H1 (cell line): ENCODE measurements around the gene MAP7. TPM values are rescaled to one million over a fixed set of nuclear protein-coding genes. Genes with fewer than 3 reads are reported as not detected.

Source experiments
- CTCF ChIA-PET: fragments of 300-600 bp; sonication (Branson Sonifier 250); formaldehyde crosslinking; loops from one replicate; lab custom pipeline; 2021; ENCODE audit not compliant: partially characterized antibody; lab: Charles Lee
- POLR2A ChIA-PET: fragments of 300-600 bp; sonication (Branson Sonifier 250); formaldehyde crosslinking; loops from one replicate; lab custom pipeline; 2021; ENCODE audit warnings: inconsistent platforms; ENCODE audit not compliant: partially characterized antibody; lab: Charles Lee
- DNase-seq, 2 experiments: peaks; one replicate each; pipeline versions ENCODE4 v3.0.0 to v3.0.0-alpha.2; 2010 to 2022; ENCODE audit warnings: low spot score in 2 of 2, low read depth in 1 of 2, mixed read lengths in 1 of 2
- FAIRE-seq: peaks from 2 replicates; lab custom pipeline; 2011; peaks lifted over from hg19 to GRCh38; lab: Jason Lieb, UNC
- H2AFZ ChIP-seq: 2 replicates; pipeline ENCODE4 v1.8.1; 2012; ENCODE audit warnings: low read length, inconsistent platforms
- H2AK5ac ChIP-seq: 2 replicates; pipeline ENCODE4 v1.6.1; 2013; ENCODE audit warnings: low read depth, low read length
- H2BK120ac ChIP-seq: replicated peaks from 2 replicates; pipeline ENCODE3; 2013; ENCODE audit warnings: low read depth, low read length, inconsistent platforms
- H2BK12ac ChIP-seq: 2 replicates; pipeline ENCODE4 v1.6.1; 2013; ENCODE audit warnings: low read depth, low read length
- H2BK15ac ChIP-seq: 2 replicates; pipeline ENCODE4 v1.6.1; 2013; ENCODE audit warnings: low read length
- H2BK20ac ChIP-seq: 2 replicates; pipeline ENCODE4 v1.6.1; 2013; ENCODE audit warnings: low read length
- H2BK5ac ChIP-seq: 2 replicates; pipeline ENCODE4 v1.6.1; 2013; ENCODE audit warnings: low read depth, low read length
- H3K14ac ChIP-seq: 2 replicates; pipeline ENCODE4 v1.6.1; 2013; ENCODE audit warnings: inconsistent platforms; ENCODE audit not compliant: insufficient read length
- H3K18ac ChIP-seq: 2 replicates; pipeline ENCODE4 v1.6.1; 2013; ENCODE audit warnings: low read length; ENCODE audit errors: extremely low read depth
- H3K23ac ChIP-seq: 2 replicates; pipeline ENCODE4 v1.6.1; 2013; ENCODE audit warnings: inconsistent platforms; ENCODE audit not compliant: insufficient read length
- H3K23me2 ChIP-seq: 2 replicates; pipeline ENCODE4 v1.6.1; 2013; ENCODE audit warnings: low read depth, low read length
- H3K27ac ChIP-seq: 2 replicates; pipeline ENCODE4 v1.6.1; 2011; ENCODE audit warnings: low read depth, low read length, inconsistent platforms
- H3K27me3 ChIP-seq, 4 experiments: replicated peaks in 1 of 4; 1 replicate in 1 of 4; 2 replicates in 3 of 4; pipeline versions ENCODE4 v1.6.1 to v1.8.1; 2011 to 2013; ENCODE audit warnings: low read length in 3 of 4, mild to moderate bottlenecking in 3 of 4, inconsistent platforms in 2 of 4, mixed read lengths in 2 of 4, moderate library complexity in 1 of 4; ENCODE audit not compliant: control insufficient read depth in 3 of 4, insufficient read depth in 3 of 4; ENCODE audit errors: extremely low read depth in 1 of 4
- H3K36me3 ChIP-seq, 4 experiments: 2 replicates each; pipeline versions ENCODE4 v1.6.1 to v1.8.1; 2011 to 2013; ENCODE audit warnings: mild to moderate bottlenecking in 4 of 4, low read length in 3 of 4, moderate library complexity in 2 of 4, control low read depth in 1 of 4, inconsistent platforms in 1 of 4; ENCODE audit not compliant: insufficient read depth in 4 of 4, control insufficient read depth in 2 of 4
- H3K4ac ChIP-seq: replicated peaks from 2 replicates; pipeline ENCODE3; 2013; ENCODE audit warnings: low read length, low read depth, mixed read lengths, inconsistent platforms; ENCODE audit not compliant: insufficient read length
- H3K4me1 ChIP-seq, 4 experiments: replicated peaks in 1 of 4; 1 replicate in 1 of 4; 2 replicates in 3 of 4; pipeline versions ENCODE4 v1.6.1 to v1.8.1; 2011 to 2013; ENCODE audit warnings: low read length in 3 of 4, inconsistent platforms in 2 of 4, mixed read lengths in 1 of 4; ENCODE audit not compliant: insufficient read depth in 4 of 4, control insufficient read depth in 3 of 4
- H3K4me2 ChIP-seq, 2 experiments: 2 replicates each; pipeline versions ENCODE4 v1.6.1 to v1.8.1; 2011 to 2013; ENCODE audit warnings: low read depth in 2 of 2, low read length in 2 of 2, control low read depth in 1 of 2, inconsistent platforms in 1 of 2, mild to moderate bottlenecking in 1 of 2; ENCODE audit not compliant: insufficient read depth in 1 of 2
- H3K4me3 ChIP-seq, 4 experiments: fragments of 200-600, 300-600 bp in 1 of 4; sonication (generic), shearing (Covaris generic), sonication (Bioruptor Twin) in 1 of 4; 2 replicates each; pipeline versions ENCODE4 v1.5.1 to v1.8.1; 2011 to 2016; ENCODE audit warnings: low read length in 4 of 4, low read depth in 3 of 4, control low read depth in 2 of 4, inconsistent platforms in 2 of 4, mild to moderate bottlenecking in 2 of 4, mixed read lengths in 1 of 4, moderate library complexity in 1 of 4; ENCODE audit not compliant: insufficient read depth in 2 of 4; ENCODE audit errors: extremely low read depth in 1 of 4
- H3K56ac ChIP-seq: replicated peaks from 2 replicates; pipeline ENCODE3; 2013; ENCODE audit warnings: low read depth, mild to moderate bottlenecking, mixed read lengths, low read length, inconsistent platforms; ENCODE audit not compliant: insufficient read length
- H3K79me1 ChIP-seq: 2 replicates; pipeline ENCODE4 v1.6.1; 2013; ENCODE audit warnings: low read depth, low read length, control low read depth
- H3K79me2 ChIP-seq, 2 experiments: 2 replicates each; pipeline versions ENCODE4 v1.6.1 to v1.8.1; 2012 to 2013; ENCODE audit warnings: low read length in 2 of 2, mild to moderate bottlenecking in 2 of 2, inconsistent platforms in 1 of 2; ENCODE audit not compliant: insufficient read depth in 2 of 2, control insufficient read depth in 1 of 2
- H3K9ac ChIP-seq, 4 experiments: replicated peaks in 1 of 4; 1 replicate in 1 of 4; 2 replicates in 3 of 4; pipeline versions ENCODE4 v1.6.1 to v1.8.1; 2011 to 2013; ENCODE audit warnings: low read depth in 3 of 4, low read length in 3 of 4, control low read depth in 2 of 4, mild to moderate bottlenecking in 2 of 4, moderate library complexity in 2 of 4, inconsistent platforms in 1 of 4; ENCODE audit errors: extremely low read depth in 1 of 4
- H3K9me3 ChIP-seq, 2 experiments: 2 replicates each; pipeline versions ENCODE4 v1.6.1 to v1.8.1; 2012 to 2013; ENCODE audit warnings: mild to moderate bottlenecking in 2 of 2, moderate library complexity in 2 of 2, control low read depth in 1 of 2, inconsistent platforms in 1 of 2, low read depth in 1 of 2, low read length in 1 of 2, mixed read lengths in 1 of 2; ENCODE audit not compliant: insufficient read depth in 2 of 2
- H4K20me1 ChIP-seq, 2 experiments: replicated peaks in 1 of 2; 2 replicates each; pipeline versions ENCODE3 to v1.8.1; 2011 to 2013; ENCODE audit warnings: inconsistent platforms in 2 of 2, low read length in 2 of 2, mild to moderate bottlenecking in 1 of 2; ENCODE audit not compliant: insufficient read depth in 2 of 2, control insufficient read depth in 1 of 2
- H4K5ac ChIP-seq: 2 replicates; pipeline ENCODE4 v1.6.1; 2013; ENCODE audit warnings: low read length, low read depth, mixed read lengths, inconsistent platforms; ENCODE audit not compliant: insufficient read length
- H4K8ac ChIP-seq: 2 replicates; pipeline ENCODE4 v1.8.0; 2013; ENCODE audit warnings: mild to moderate bottlenecking, moderate library complexity, low read length, inconsistent platforms; ENCODE audit not compliant: insufficient read depth; ENCODE audit errors: extremely low read depth
- H4K91ac ChIP-seq: replicated peaks from 2 replicates; pipeline ENCODE3; 2013; ENCODE audit warnings: low read length, mixed read lengths, inconsistent platforms; ENCODE audit not compliant: insufficient read length
- KDM1A ChIP-seq: fragments of 200-600, 300-600 bp; sonication (generic); IDR thresholded peaks from 2 replicates; pipeline ENCODE4 v1.7.1; 2016; ENCODE audit warnings: mild to moderate bottlenecking, low read length, borderline replicate concordance
- RAD21 ChIP-seq, 2 experiments: IDR thresholded peaks in 1 of 2; conservative IDR thresholded peaks in 1 of 2; 2 replicates each; pipeline ENCODE4 v1.6.1; 2011; ENCODE audit warnings: low read depth in 2 of 2, low read length in 2 of 2, improper control_type of control experiment in 1 of 2, inconsistent platforms in 1 of 2, mild to moderate bottlenecking in 1 of 2, moderate library complexity in 1 of 2
- WGBS, 2 experiments: shearing (Covaris generic) in 1 of 2; methylation state at CpG; one replicate each; pipeline versions ENCODE4 v1.1.6 to v1.1.7; 2013 to 2015; ENCODE audit warnings: low lambda C conversion rate in 2 of 2, mixed read lengths in 2 of 2, inconsistent platforms in 1 of 2, low coverage in 1 of 2, missing lambda C conversion rate in 1 of 2; ENCODE audit not compliant: insufficient replicate concordance in 2 of 2, insufficient coverage in 1 of 2, insufficient read length in 1 of 2; ENCODE audit errors: extremely low coverage in 1 of 2, missing lambda C conversion rate in 1 of 2; 5-methylcytosine and 5-hydroxymethylcytosine counted together
- polyA plus RNA-seq, 7 experiments: library from polyadenylated mRNA; depleted of rRNA in 3 of 7; stranded (reverse) in 5 of 7; unstranded in 2 of 7; fragments of >200 nt in 5 of 7; fragments of 200-250 nt in 2 of 7; gene quantifications; 1 replicate in 5 of 7; 2 replicates in 1 of 7; 4 replicates in 1 of 7; pipeline versions ENCODE4 v1.2.1 to v1.2.3, GENCODE V29; 2011 to 2013; ENCODE audit warnings: missing spikeins in 2 of 7, mixed read lengths in 2 of 7
- total RNA-seq: library from RNA; stranded (reverse); fragmentation: NEBNext Ultra II Directional; extraction: Animal tissue kit (Norgen Biotek cat#: 25700); gene quantifications from 2 replicates; pipeline ENCODE4 v1.2.1, GENCODE V29; 2021

The MAP7 gene
- total and polyA plus RNA-seq, 2 of the 8 experiments (the other 6 are each of a cell fraction or from before 2014, with no cell fraction given) = 13.5 to 66.9 TPM

GRCh38 chr6:136341967-136342366, 208.3 kb downstream of the MAP7 start:
- Histone ChIP-seq H4K8ac (no peak overlapping the region), H3K4me3 (no peak overlapping the region), H4K91ac (no peak overlapping the region), H3K56ac (no peak overlapping the region), H2AK5ac (no peak overlapping the region), H3K23ac (no peak overlapping the region), H2AFZ (no peak overlapping the region), H2BK20ac (no peak overlapping the region), H2BK5ac (no peak overlapping the region), H3K27me3 (peaks cover 0 to 1% (median 0%) of the 10 kb centered on the region in 4 experiments; a peak in 1 of 7 replicates), H3K79me1 (no peaks in the 10 kb centered on the region), H3K23me2 (no peaks in the 10 kb centered on the region), H3K4me1 (no peaks in the 10 kb centered on the region), H3K9ac (no peak overlapping the region), H3K27ac (no peak overlapping the region), H2BK120ac (no peak overlapping the region), H4K20me1 (no peaks in the 10 kb centered on the region), H2BK12ac (no peak overlapping the region), H3K4ac (no peak overlapping the region), H4K5ac (no peak overlapping the region), H3K18ac (no peak overlapping the region), H3K9me3 (no peaks in the 10 kb centered on the region), H3K14ac (no peak overlapping the region), H3K36me3 (peaks cover 0 to 25% (median 8%) of the 10 kb centered on the region in 4 experiments; a peak in 7 of 8 replicates), H3K4me2 (no peak overlapping the region), H3K79me2 (no peaks in the 10 kb centered on the region), H2BK15ac (no peak overlapping the region)
- 95% methylated on average over 3 of the region's 3 CpGs; no CpG with 5 or more reads in 1 of the 2 experiments for WGBS, 2 experiments
- FAIRE-seq = no peak
- ChIA-PET POLR2A (no interaction called here), CTCF (interaction anchor here (1.3 to 1.8 kb wide), 2 partner anchors 9 to 203 kb away, joined by 3 to 5 read pairs; no protein-coding TSS in a partner anchor)
- no peak for DNase-seq
- TF ChIP-seq RAD21 (IDR thresholded peaks at IDR 0.05 in 1 of 2, conservative IDR thresholded peaks at IDR 0.05 in 1 of 2; ENCODE audit: low read depth in 2 of 2, low read length in 2 of 2) = peak in 1 of 2 experiments; percentile 28; a peak in 2 of 4 replicates
- no peak for TF ChIP-seq KDM1A
